ENCODE results near the gene MYH10.
"Not testable (repeated sequence)": the region's sequence is repeated elsewhere in the genome, so short reads cannot be mapped to it uniquely, and the experiment has no call there.

MYH10 gene

GRCh38 chr17:8630227-8630801, at the start of gene MYH10:
TSS of gene MYH10 (minus strand) at chr17:8630725. CDS start at chr17:8623246, 7,479 bp downstream.
- DNase-seq = no peak

GRCh38 chr17:8679126-8679525, 48.6 kb upstream of the MYH10 start:
- DNase-seq = no peak

- no peak for DNase-seq
These were observed 44.8 kb upstream of the MYH10 start for GRCh38 chr17:8675306-8675705.

- no peak for DNase-seq
These were observed 44.1 kb upstream of the MYH10 start for GRCh38 chr17:8674344-8675305.

GRCh38 chr17:8673612-8674011, 43.1 kb upstream of the MYH10 start:
- no peak for DNase-seq

- no peak for DNase-seq
These were observed 41.8 kb upstream of the MYH10 start for GRCh38 chr17:8672326-8672725.

- no peak for DNase-seq
These were observed 39.9 kb upstream of the MYH10 start for GRCh38 chr17:8670421-8670820.

- no peak for DNase-seq
These were observed 37.7 kb upstream of the MYH10 start for GRCh38 chr17:8668176-8668740.

- no peak for DNase-seq
These were observed 36.9 kb upstream of the MYH10 start for GRCh38 chr17:8667421-8667820.

- DNase-seq = no peak
These were observed 35.2 kb upstream of the MYH10 start for GRCh38 chr17:8665684-8666083.

GRCh38 chr17:8664456-8665126, 34.1 kb upstream of the MYH10 start:
- DNase-seq = no peak

GRCh38 chr17:8662973-8663372, 32.4 kb upstream of the MYH10 start:
- no peak for DNase-seq

- no peak for DNase-seq
These were observed 31.7 kb upstream of the MYH10 start for GRCh38 chr17:8662076-8662831.

GRCh38 chr17:8660709-8661108, 30.2 kb upstream of the MYH10 start:
- DNase-seq = not testable (repeated sequence)

- no peak for DNase-seq
These were observed 29.4 kb upstream of the MYH10 start for GRCh38 chr17:8659758-8660410.

GRCh38 chr17:8658810-8659209, 28.3 kb upstream of the MYH10 start:
- DNase-seq = no peak

- DNase-seq = no peak
These were observed 26.2 kb upstream of the MYH10 start for GRCh38 chr17:8656693-8657092.

- no peak for DNase-seq
These were observed 24.3 kb upstream of the MYH10 start for GRCh38 chr17:8654822-8655221.

- DNase-seq = no peak
These were observed 20.5 kb upstream of the MYH10 start for GRCh38 chr17:8651013-8651412.

GRCh38 chr17:8650119-8650499, 19.6 kb upstream of the MYH10 start:
- no peak for DNase-seq

GRCh38 chr17:8649157-8650118, 18.9 kb upstream of the MYH10 start:
- no peak for DNase-seq
